ENCODE results near the gene RAPGEF4. TPM values are rescaled to one million over a fixed set of nuclear protein-coding genes. Genes with fewer than 3 reads are reported as not detected.

Gene RAPGEF4
- total RNA-seq, 1 experiment from 2014 or later = not detected

GRCh38 chr2:172723286-172723685, 12.4 kb upstream of the RAPGEF4 start:
- Histone ChIP-seq H3K9me2 (ENCODE audit: insufficient read depth) (no peaks in the 10 kb centered on the region), H3K4me2 (no peak overlapping the region), H2AFZ (no peak overlapping the region), H3K36me3 (ENCODE audit: low read depth) (no peaks in the 10 kb centered on the region), H3K4me3 (no peak overlapping the region), H3K4me1 (replicated peaks; ENCODE audit: insufficient read depth) (no peaks in the 10 kb centered on the region), H3K27me3 (ENCODE audit: insufficient read depth, low read depth) (no peaks in the 10 kb centered on the region), H3K27ac (no peak overlapping the region), H3K9me3 (ENCODE audit: insufficient read depth, low read depth) (no peaks in the 10 kb centered on the region), H3F3A (ENCODE audit: insufficient read depth, low read depth) (no peaks in the 10 kb centered on the region), H4K20me1 (ENCODE audit: insufficient read depth) (no peaks in the 10 kb centered on the region), H3K79me2 (ENCODE audit: low read depth) (no peaks in the 10 kb centered on the region)
- intact Hi-C loops (cut with micrococcal nuclease; ENCODE audit: unreplicated experiment) = no loop called here
- ChIA-PET POLR2A (ENCODE audit: unreplicated experiment) (no interaction called here), CTCF (no interaction called here)
- DNase-seq = no peak
- BruUV-seq (replicated peaks) = no TSS peak
- TF ChIP-seq EZH2 (IDR thresholded peaks at IDR 0.05; ENCODE audit: low read depth) (no peak), CTCF (conservative IDR thresholded peaks at IDR 0.05) (no peak)

- Histone ChIP-seq H3K27me3 (ENCODE audit: insufficient read depth, low read depth) (no peaks in the 10 kb centered on the region), H3K27ac (no peak overlapping the region), H3K36me3 (ENCODE audit: low read depth) (no peaks in the 10 kb centered on the region), H3K4me2 (no peak overlapping the region), H3F3A (ENCODE audit: insufficient read depth, low read depth) (no peaks in the 10 kb centered on the region), H3K9me3 (ENCODE audit: insufficient read depth, low read depth) (no peaks in the 10 kb centered on the region), H4K20me1 (ENCODE audit: insufficient read depth) (no peaks in the 10 kb centered on the region), H3K4me3 (no peak overlapping the region), H3K79me2 (ENCODE audit: low read depth) (no peaks in the 10 kb centered on the region), H3K4me1 (replicated peaks; ENCODE audit: insufficient read depth) (no peaks in the 10 kb centered on the region), H3K9me2 (ENCODE audit: insufficient read depth) (no peaks in the 10 kb centered on the region), H2AFZ (no peak overlapping the region)
- CTCF ChIA-PET = no interaction called here
- intact Hi-C loops (cut with micrococcal nuclease; ENCODE audit: unreplicated experiment) = no loop called here
- TF ChIP-seq CTCF (conservative IDR thresholded peaks at IDR 0.05) = no peak
- POLR2A ChIA-PET (ENCODE audit: unreplicated experiment) = interaction anchor here (0.7 kb wide), 1 partner anchor 1241 kb away, joined by 3 read pairs; no protein-coding TSS in a partner anchor
- no TSS peak for BruUV-seq (replicated peaks)
- no peak for DNase-seq
Measured at GRCh38 chr2:172724724-172725123, 10.9 kb upstream of the RAPGEF4 start.

GRCh38 chr2:172725284-172725683, 10.4 kb upstream of the RAPGEF4 start:
- H3K27ac ChIP-seq = no peak overlapping the region
- H3K4me2 ChIP-seq = no peak overlapping the region
- no peaks in the 10 kb centered on the region for H3K4me1 ChIP-seq (replicated peaks; ENCODE audit: insufficient read depth)
- H3K4me3 ChIP-seq = no peak overlapping the region
- no peaks in the 10 kb centered on the region for H3K27me3 ChIP-seq (ENCODE audit: insufficient read depth, low read depth)
- no peaks in the 10 kb centered on the region for H4K20me1 ChIP-seq (ENCODE audit: insufficient read depth)
- no peaks in the 10 kb centered on the region for H3F3A ChIP-seq (ENCODE audit: insufficient read depth, low read depth)
- no peak for TF ChIP-seq EZH2 (IDR thresholded peaks at IDR 0.05; ENCODE audit: low read depth)
- no peak for TF ChIP-seq CTCF (conservative IDR thresholded peaks at IDR 0.05)
- H3K9me2 ChIP-seq (ENCODE audit: insufficient read depth) = no peaks in the 10 kb centered on the region
- CTCF ChIA-PET = no interaction called here
- BruUV-seq (replicated peaks) = no TSS peak
- H3K36me3 ChIP-seq (ENCODE audit: low read depth) = no peaks in the 10 kb centered on the region
- no peak for DNase-seq
- no peaks in the 10 kb centered on the region for H3K9me3 ChIP-seq (ENCODE audit: insufficient read depth, low read depth)
- intact Hi-C loops (cut with micrococcal nuclease; ENCODE audit: unreplicated experiment) = no loop called here
- POLR2A ChIA-PET (ENCODE audit: unreplicated experiment) = no interaction called here
- no peaks in the 10 kb centered on the region for H3K79me2 ChIP-seq (ENCODE audit: low read depth)
- no peak overlapping the region for H2AFZ ChIP-seq
